Testis (tissue), 2 donors: ENCODE measurements around the gene DDX1.

Source experiments
- CTCF ChIP-seq, 3 experiments: fragments of 450-650 bp in 2 of 3; fragments of 200-600 bp in 1 of 3; sonication (generic) in 1 of 3; IDR thresholded peaks; one replicate each; pipeline ENCODE4 v1.5.1; 2016 to 2019; ENCODE audit warnings: antibody characterized with exemption in 3 of 3, mild to moderate bottlenecking in 2 of 3, moderate library complexity in 1 of 3
- POLR2A ChIP-seq: fragments of 450-650 bp; IDR thresholded peaks from one replicate; pipeline ENCODE4 v1.6.1; 2017; ENCODE audit warnings: antibody characterized with exemption, mild to moderate bottlenecking, moderate library complexity

GRCh38 chr2:15650616-15651366, 59.1 kb downstream of the DDX1 start:
- TF ChIP-seq POLR2A = no peak
- TF ChIP-seq CTCF (IDR thresholded peaks at IDR 0.05) = no peak
